T-helper 2 cell treated with Interferon-gamma antibody and Interleukin-4, amounts not matched to agents 5 μg/mL and 100 μg/mL, for 36 hours (primary cell): ENCODE results near the gene PFKFB1.
"Not testable (repeated sequence)": the region's sequence is repeated elsewhere in the genome, so short reads cannot be mapped to it uniquely, and the experiment has no call there.

ENCODE experiments used
- DNase-seq: peaks from one replicate; pipeline ENCODE4 v3.0.0; 2021; ENCODE audit warnings: low spot score
- H3K27ac Mint-ChIP-seq: one replicate; pipeline ENCODE4 v1.8.0; 2021; ENCODE audit warnings: mild to moderate bottlenecking, mixed read lengths
- H3K27me3 Mint-ChIP-seq: one replicate; pipeline ENCODE4 v1.8.0; 2021; ENCODE audit warnings: low read depth, mixed read lengths
- H3K36me3 Mint-ChIP-seq: one replicate; pipeline ENCODE4 v1.8.0; 2021; ENCODE audit warnings: low read depth, mixed read lengths
- H3K4me1 Mint-ChIP-seq: one replicate; pipeline ENCODE4 v1.8.0; 2021; ENCODE audit warnings: low read depth, mixed read lengths
- H3K4me3 Mint-ChIP-seq: one replicate; pipeline ENCODE4 v1.8.0; 2022; ENCODE audit warnings: mild to moderate bottlenecking, moderate library complexity, mixed read lengths
- H3K9me3 Mint-ChIP-seq: one replicate; pipeline ENCODE4 v1.8.0; 2021; ENCODE audit warnings: mixed read lengths

Gene PFKFB1

GRCh38 chrX:55006827-55007621 is 13.0 kb upstream of the PFKFB1 start:
- Mint-ChIP-seq H3K27me3 (no peaks in the 10 kb centered on the region), H3K4me1 (peaks cover 5% of the 10 kb centered on the region), H3K9me3 (no peaks in the 10 kb centered on the region), H3K4me3 (no peak overlapping the region), H3K27ac (no peak overlapping the region), H3K36me3 (peaks cover 33% of the 10 kb centered on the region)
- no peak for DNase-seq

- no peak for DNase-seq
- H3K36me3 Mint-ChIP-seq = peaks cover 36% of the 10 kb centered on the region
- H3K27me3 Mint-ChIP-seq = no peaks in the 10 kb centered on the region
- H3K4me3 Mint-ChIP-seq = no peak overlapping the region
- H3K4me1 Mint-ChIP-seq = peaks cover 12% of the 10 kb centered on the region
- no peak overlapping the region for H3K27ac Mint-ChIP-seq
- H3K9me3 Mint-ChIP-seq = no peaks in the 10 kb centered on the region
Measured at GRCh38 chrX:55005256-55005655, 11.3 kb upstream of the PFKFB1 start.

- H3K27ac Mint-ChIP-seq = no peak overlapping the region
- peaks cover 36% of the 10 kb centered on the region for H3K36me3 Mint-ChIP-seq
Measured at GRCh38 chrX:55004231-55004630, 10.2 kb upstream of the PFKFB1 start.

GRCh38 chrX:54999717-55000598 is 6.0 kb upstream of the PFKFB1 start, which contains the start of gene APEX2:
TSS of gene APEX2 (plus strand) at chrX:55000363. CDS start at chrX:55000423, 60 bp downstream.
- H3K36me3 Mint-ChIP-seq = peaks cover 19% of the 10 kb centered on the region
- H3K27ac Mint-ChIP-seq = peak within 1 kb of the TSS; percentile 95
- peaks cover 11% of the 10 kb centered on the region for H3K4me1 Mint-ChIP-seq
- DNase-seq = peak; percentile 87
- peak within 1 kb of the TSS; percentile 98 for H3K4me3 Mint-ChIP-seq
- no peaks in the 10 kb centered on the region for H3K9me3 Mint-ChIP-seq
- no peaks in the 10 kb centered on the region for H3K27me3 Mint-ChIP-seq

More at GRCh38 chrX:55004231-55004630, 10.2 kb upstream of the PFKFB1 start:
- H3K9me3 Mint-ChIP-seq = no peaks in the 10 kb centered on the region
- H3K27me3 Mint-ChIP-seq = no peaks in the 10 kb centered on the region
- H3K4me3 Mint-ChIP-seq = no peak overlapping the region
- no peak for DNase-seq
- H3K4me1 Mint-ChIP-seq = peaks cover 13% of the 10 kb centered on the region

GRCh38 chrX:54995621-54996020 is 1.6 kb upstream of the PFKFB1 start:
- H3K4me1 Mint-ChIP-seq = peaks cover 5% of the 10 kb centered on the region
- no peak overlapping the region for H3K4me3 Mint-ChIP-seq
- H3K36me3 Mint-ChIP-seq = no peaks in the 10 kb centered on the region
- H3K27ac Mint-ChIP-seq = no peak overlapping the region
- no peak for DNase-seq
- H3K9me3 Mint-ChIP-seq = no peaks in the 10 kb centered on the region
- no peaks in the 10 kb centered on the region for H3K27me3 Mint-ChIP-seq

- DNase-seq = no peak
- no peaks in the 10 kb centered on the region for H3K36me3 Mint-ChIP-seq
- peaks cover 3% of the 10 kb centered on the region for H3K4me1 Mint-ChIP-seq
- no peak overlapping the region for H3K27ac Mint-ChIP-seq
- H3K27me3 Mint-ChIP-seq = no peaks in the 10 kb centered on the region
- H3K4me3 Mint-ChIP-seq = no peak overlapping the region
- no peaks in the 10 kb centered on the region for H3K9me3 Mint-ChIP-seq
Measured at GRCh38 chrX:54994668-54995351, 822 bp upstream of the PFKFB1 start.

- DNase-seq = no peak
- Mint-ChIP-seq H3K4me3 (no peak overlapping the region), H3K9me3 (no peaks in the 10 kb centered on the region), H3K27ac (no peak overlapping the region), H3K36me3 (no peaks in the 10 kb centered on the region), H3K4me1 (no peaks in the 10 kb centered on the region), H3K27me3 (no peaks in the 10 kb centered on the region)
Measured at GRCh38 chrX:54992911-54993622, 921 bp downstream of the PFKFB1 start.

- Mint-ChIP-seq H3K9me3 (no peaks in the 10 kb centered on the region), H3K27me3 (no peaks in the 10 kb centered on the region)
- DNase-seq = no peak
Measured at GRCh38 chrX:54991706-54992105, 2.3 kb downstream of the PFKFB1 start.

GRCh38 chrX:54983306-54983705 is 10.7 kb downstream of the PFKFB1 start:
- H3K27me3 Mint-ChIP-seq, H3K36me3 Mint-ChIP-seq, H3K9me3 Mint-ChIP-seq, H3K27ac Mint-ChIP-seq, H3K4me3 Mint-ChIP-seq, DNase-seq, H3K4me1 Mint-ChIP-seq: not testable (repeated sequence)

More at GRCh38 chrX:54991706-54992105, 2.3 kb downstream of the PFKFB1 start:
- Mint-ChIP-seq H3K4me3 (no peak overlapping the region), H3K27ac (no peak overlapping the region), H3K36me3 (no peaks in the 10 kb centered on the region), H3K4me1 (no peaks in the 10 kb centered on the region)

- no peak overlapping the region for H3K27ac Mint-ChIP-seq
- no peak for DNase-seq
- no peaks in the 10 kb centered on the region for H3K27me3 Mint-ChIP-seq
- no peaks in the 10 kb centered on the region for H3K4me1 Mint-ChIP-seq
- no peak overlapping the region for H3K4me3 Mint-ChIP-seq
- no peaks in the 10 kb centered on the region for H3K9me3 Mint-ChIP-seq
- H3K36me3 Mint-ChIP-seq = no peaks in the 10 kb centered on the region
Measured at GRCh38 chrX:54980334-54980733, 13.7 kb downstream of the PFKFB1 start.

- Mint-ChIP-seq H3K36me3 (no peaks in the 10 kb centered on the region), H3K4me3 (no peak overlapping the region), H3K27ac (no peak overlapping the region), H3K4me1 (no peaks in the 10 kb centered on the region), H3K27me3 (no peaks in the 10 kb centered on the region), H3K9me3 (no peaks in the 10 kb centered on the region)
- no peak for DNase-seq
Measured at GRCh38 chrX:54979432-54979831, 14.6 kb downstream of the PFKFB1 start.

- no peak overlapping the region for H3K27ac Mint-ChIP-seq
- H3K4me1 Mint-ChIP-seq = no peaks in the 10 kb centered on the region
- no peak for DNase-seq
- H3K4me3 Mint-ChIP-seq = no peak overlapping the region
- H3K27me3 Mint-ChIP-seq = no peaks in the 10 kb centered on the region
- no peaks in the 10 kb centered on the region for H3K9me3 Mint-ChIP-seq
- no peaks in the 10 kb centered on the region for H3K36me3 Mint-ChIP-seq
Measured at GRCh38 chrX:54978448-54978847, 15.5 kb downstream of the PFKFB1 start.

GRCh38 chrX:54977387-54977786 is 16.6 kb downstream of the PFKFB1 start:
- Mint-ChIP-seq H3K9me3 (no peaks in the 10 kb centered on the region), H3K4me1 (no peaks in the 10 kb centered on the region), H3K27ac (no peak overlapping the region), H3K4me3 (no peak overlapping the region), H3K27me3 (no peaks in the 10 kb centered on the region), H3K36me3 (no peaks in the 10 kb centered on the region)
- no peak for DNase-seq
